ENCODE results near the gene ZCCHC10. TPM values are rescaled to one million over a fixed set of nuclear protein-coding genes. Genes with fewer than 3 reads are reported as not detected.
"Not testable (repeated sequence)": the region's sequence is repeated elsewhere in the genome, so short reads cannot be mapped to it uniquely, and the experiment has no call there.

Gene ZCCHC10
- total and polyA plus RNA-seq, 11 donors = 9.9 to 24.1 (median 17.1) TPM

DNA sequence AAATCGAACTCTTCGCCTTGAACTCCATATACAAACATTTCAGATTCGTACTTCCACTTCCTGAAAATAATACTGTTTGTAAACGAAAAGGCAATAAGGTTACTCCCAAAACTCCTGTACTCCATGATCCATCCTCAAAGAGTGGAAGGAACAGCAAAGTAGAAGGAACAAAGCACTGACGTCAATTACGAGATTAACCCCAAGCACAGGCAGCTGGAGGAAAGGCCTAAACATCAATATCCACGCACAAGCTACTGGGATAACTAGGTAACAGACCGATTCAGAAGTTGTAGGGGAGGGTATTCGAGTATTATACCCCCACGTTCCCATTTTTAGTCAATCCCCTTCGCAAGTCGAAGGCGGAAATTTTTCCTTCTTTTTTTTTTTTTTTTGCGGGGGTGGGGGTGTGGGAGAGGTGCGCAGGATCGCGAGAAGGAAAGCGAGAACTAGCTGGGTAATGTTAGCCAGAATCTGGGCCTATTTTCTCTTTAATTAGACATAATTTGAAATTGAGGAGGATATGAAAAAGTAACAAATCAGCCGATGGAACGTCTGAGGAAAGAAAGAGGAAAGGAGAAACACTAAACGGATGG lies 63.8 kb downstream of the ZCCHC10 start:
- WGBS, 4 donors = 1% methylated on average over 21 of the region's 21 CpGs
- H3K4me1 ChIP-seq = peaks cover 0 to 49% (median 25%) of the 10 kb centered on the region in 12 donors

DNA sequence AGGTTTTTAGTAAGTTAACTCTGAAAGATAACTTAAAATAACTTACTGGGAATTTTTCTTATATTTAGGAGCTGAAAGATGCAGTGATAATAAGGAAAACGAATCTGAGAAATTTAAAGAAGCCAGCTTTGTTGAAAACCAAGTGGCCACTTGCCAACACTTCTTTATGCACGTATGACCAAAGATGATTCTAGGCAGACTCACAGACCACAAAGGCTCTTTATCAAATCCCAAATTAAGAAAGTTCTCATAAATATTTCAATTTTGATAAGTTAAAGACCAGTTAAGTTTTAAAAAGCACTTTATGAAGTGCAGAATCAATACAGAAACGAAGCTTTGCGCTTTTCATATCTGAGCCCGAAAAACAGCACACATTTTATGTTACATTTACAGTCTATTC lies 64.5 kb downstream of the ZCCHC10 start:
- intact Hi-C loops (cut with DNase I) = loop anchor here in 4 of 10 donors (2.0 to 10.0 kb wide), 4 partner anchors 67 to 93 kb away; partner anchors contain the start of gene HSPA4 (in 2 of the 4)
- WGBS, 4 donors = 8 to 12% (median 10%) methylated on average over 5 of the region's 5 CpGs
- Histone ChIP-seq H3K4me3 (peak overlapping the region; percentile 70 to 98 (median 92)), H3K27me3 (no peaks in the 10 kb centered on the region), H3K4me1 (peaks cover 0 to 49% (median 25%) of the 10 kb centered on the region in 12 donors), H3K27ac (peak overlapping the region; percentile 86 to 100 (median 98)), H3K9me3 (no peaks in the 10 kb centered on the region), H3K36me3 (no peaks in the 10 kb centered on the region)
- no peak for TF ChIP-seq POLR2A (IDR thresholded peaks at IDR 0.05)
- TF ChIP-seq, protein P1, sequence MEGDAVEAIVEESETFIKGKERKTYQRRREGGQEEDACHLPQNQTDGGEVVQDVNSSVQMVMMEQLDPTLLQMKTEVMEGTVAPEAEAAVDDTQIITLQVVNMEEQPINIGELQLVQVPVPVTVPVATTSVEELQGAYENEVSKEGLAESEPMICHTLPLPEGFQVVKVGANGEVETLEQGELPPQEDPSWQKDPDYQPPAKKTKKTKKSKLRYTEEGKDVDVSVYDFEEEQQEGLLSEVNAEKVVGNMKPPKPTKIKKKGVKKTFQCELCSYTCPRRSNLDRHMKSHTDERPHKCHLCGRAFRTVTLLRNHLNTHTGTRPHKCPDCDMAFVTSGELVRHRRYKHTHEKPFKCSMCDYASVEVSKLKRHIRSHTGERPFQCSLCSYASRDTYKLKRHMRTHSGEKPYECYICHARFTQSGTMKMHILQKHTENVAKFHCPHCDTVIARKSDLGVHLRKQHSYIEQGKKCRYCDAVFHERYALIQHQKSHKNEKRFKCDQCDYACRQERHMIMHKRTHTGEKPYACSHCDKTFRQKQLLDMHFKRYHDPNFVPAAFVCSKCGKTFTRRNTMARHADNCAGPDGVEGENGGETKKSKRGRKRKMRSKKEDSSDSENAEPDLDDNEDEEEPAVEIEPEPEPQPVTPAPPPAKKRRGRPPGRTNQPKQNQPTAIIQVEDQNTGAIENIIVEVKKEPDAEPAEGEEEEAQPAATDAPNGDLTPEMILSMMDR (IDR thresholded peaks at IDR 0.05) = no peak
- ATAC-seq = no peak
- no peak for DNase-seq

More for the DNA sequence above, 63.8 kb downstream of the ZCCHC10 start:
- Histone ChIP-seq H3K9me3 (no peaks in the 10 kb centered on the region), H3K27ac (peak overlapping the region; percentile 86 to 100 (median 98)), H3K27me3 (no peaks in the 10 kb centered on the region), H3K4me3 (peak overlapping the region; percentile 70 to 98 (median 92)), H3K36me3 (no peaks in the 10 kb centered on the region)
- ATAC-seq = peak; percentile 16 to 52 (median 40)
- TF ChIP-seq, protein P1 (IDR thresholded peaks at IDR 0.05) = no peak
- TF ChIP-seq POLR2A (IDR thresholded peaks at IDR 0.05) = no peak
- DNase-seq = peak in 2 of 5 donors; percentile 29 to 30
- intact Hi-C loops (cut with DNase I) = loop anchor here in 6 of 10 donors (1.0 to 10.0 kb wide), 7 partner anchors 64 to 92 kb away; partner anchors contain the start of genes HSPA4 (in 2 of the 6) and ZCCHC10 (in 2 of the 6)

DNA sequence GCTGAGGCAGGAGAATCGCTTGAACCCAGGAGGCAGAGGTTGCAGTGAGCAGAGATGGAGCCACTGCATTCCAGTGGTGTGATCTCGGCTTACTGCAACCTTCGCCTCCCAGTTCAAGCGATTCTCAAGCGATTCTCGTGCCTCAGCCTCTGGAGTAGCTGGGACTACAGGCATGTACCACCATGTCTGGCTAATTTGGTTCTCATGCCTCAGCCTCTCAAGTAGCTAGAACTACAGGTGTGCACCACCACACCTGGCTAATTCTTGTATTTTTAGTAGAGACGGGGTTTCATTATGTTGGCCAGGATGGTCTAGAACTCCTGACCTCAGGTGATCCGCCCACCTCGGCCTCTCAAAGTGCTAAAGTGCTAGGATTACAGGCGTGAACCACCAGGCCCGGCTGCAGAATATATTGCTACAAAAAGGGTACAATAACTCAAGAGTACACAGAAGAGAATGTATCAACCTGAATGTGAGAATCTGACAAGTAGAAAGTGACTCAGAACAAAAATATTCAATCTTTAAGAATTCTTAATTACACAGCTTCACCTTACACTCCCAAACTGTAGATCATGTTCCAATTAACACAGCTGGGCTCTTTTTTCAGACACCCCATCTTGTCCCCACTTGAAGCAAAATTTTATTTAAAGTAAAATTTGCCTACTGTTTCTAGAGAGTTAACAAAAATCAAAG lies 65.1 kb downstream of the ZCCHC10 start:
- Histone ChIP-seq H3K4me3 (peak overlapping the region; percentile 70 to 98 (median 92)), H3K4me1 (peaks cover 0 to 49% (median 25%) of the 10 kb centered on the region in 12 donors), H3K27ac (peak overlapping the region in 4 of 12 donors; percentile 97 to 99 (median 99))
- 83 to 92% (median 90%) methylated on average over 11 of the region's 11 CpGs for WGBS, 4 donors
- not testable (repeated sequence) for ATAC-seq, H3K27me3 ChIP-seq, H3K9me3 ChIP-seq, H3K36me3 ChIP-seq, DNase-seq
- intact Hi-C loops (cut with DNase I) = loop anchor here in 2 of 10 donors (5.0 to 10.0 kb wide), 3 partner anchors 66 to 94 kb away; partner anchors contain the start of gene HSPA4 (in 2 of the 2)

DNA sequence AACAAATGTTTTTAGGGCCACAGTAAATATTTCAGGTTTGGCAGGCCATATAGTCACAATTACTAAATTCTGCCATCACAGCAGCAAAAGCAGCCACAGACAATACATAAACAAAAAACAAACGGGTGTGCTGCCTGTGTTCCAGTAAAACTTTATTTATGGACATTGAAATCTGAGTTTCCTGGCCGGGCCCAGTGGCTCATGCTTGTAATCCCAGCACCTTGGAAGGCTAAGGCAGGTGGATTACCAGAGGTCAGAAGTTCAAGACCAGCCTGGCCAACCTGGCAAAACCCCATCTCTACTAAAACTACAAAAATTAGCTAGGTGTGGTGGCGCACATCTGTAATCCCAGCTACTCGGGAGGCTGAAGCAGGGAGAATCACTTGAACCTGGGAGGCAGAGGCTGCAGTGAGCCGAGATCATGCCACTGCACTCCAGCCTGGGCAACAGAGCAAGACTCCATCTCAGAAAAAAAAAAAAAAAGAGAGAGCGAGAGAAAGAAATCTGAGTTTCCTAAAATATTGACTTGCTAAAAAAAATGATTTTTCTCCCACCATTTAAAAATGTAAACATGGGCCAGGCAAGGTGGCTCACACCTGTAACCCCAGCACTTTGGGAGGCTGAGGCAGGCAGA lies 70.1 kb downstream of the ZCCHC10 start:
- 84 to 93% (median 88%) methylated on average over 6 of the region's 6 CpGs for WGBS, 4 donors
- not testable (repeated sequence) for H3K27ac ChIP-seq, H3K4me3 ChIP-seq, H3K27me3 ChIP-seq, ATAC-seq, DNase-seq, H3K9me3 ChIP-seq
- intact Hi-C loops (cut with DNase I) = loop anchor here in 1 of 10 donors (5.0 kb wide), 1 partner anchor 59 kb away; no protein-coding TSS in a partner anchor
- peaks cover 0 to 17% (median 4%) of the 10 kb centered on the region in 9 donors for H3K36me3 ChIP-seq
- H3K4me1 ChIP-seq = peaks cover under 1 to 58% (median 36%) of the 10 kb centered on the region in 12 donors
